Colonic mucosa (tissue), 4 donors: Measurements from ENCODE around the gene CBLIF. TPM values are rescaled to one million over a fixed set of nuclear protein-coding genes. Genes with fewer than 3 reads are reported as not detected.

ENCODE experiments used
- DNase-seq: peaks from one replicate; pipeline ENCODE4 v3.0.0-alpha.2; 2020
- H3K27ac ChIP-seq: fragments of 200-600 bp; one replicate; pipeline ENCODE4 v1.8.0; 2021
- H3K27me3 ChIP-seq: fragments of 200-600 bp; one replicate; pipeline ENCODE4 v1.8.0; 2021
- H3K36me3 ChIP-seq: fragments of 200-600 bp; one replicate; pipeline ENCODE4 v1.8.0; 2021
- H3K4me1 ChIP-seq: fragments of 200-600 bp; one replicate; pipeline ENCODE4 v1.8.0; 2021; ENCODE audit warnings: mild to moderate bottlenecking
- H3K4me3 ChIP-seq: fragments of 200-600 bp; one replicate; pipeline ENCODE4 v1.8.0; 2021
- H3K9ac ChIP-seq, 2 donors: one replicate each; pipeline ENCODE4 v1.7.0; 2013; ENCODE audit warnings: control low read depth in 2 of 2, low read depth in 2 of 2, low read length in 2 of 2
- H3K9me3 ChIP-seq: fragments of 200-600 bp; one replicate; pipeline ENCODE4 v1.8.0; 2021
- CTCF ChIP-seq: fragments of 200-600 bp; IDR thresholded peaks from one replicate; pipeline ENCODE4 v1.8.0; 2022; ENCODE audit warnings: antibody characterized with exemption, mild to moderate bottlenecking
- intact Hi-C: fragments of 100-400 bp; cut with DNase I; formaldehyde crosslinking; loops from one replicate; pipeline ENCODE4 v1.14.1; 2022
- total RNA-seq, 2 donors: library from RNA; stranded (reverse); fragmentation: NEBNext Ultra II Directional in 1 of 2; extraction: Animal tissue kit (Norgen Biotek cat#: 25700) in 1 of 2; gene quantifications; one replicate each; pipeline ENCODE4 v1.2.1, GENCODE V29; 2021
- donor health status: healthy.
- donor health status: DM: no; HTN: no; CAD: no.
- donor health status: DM: no; HTN: no; CAD: no.

Gene CBLIF
- total RNA-seq, 2 donors from 2014 or later = 0.48 TPM; not detected in 1

- no peak for TF ChIP-seq CTCF
- no peak for DNase-seq
- Histone ChIP-seq H3K27ac (no peak within 1 kb of the TSS), H3K9ac (no peak within 1 kb of the TSS), H3K36me3 (no peaks in the 10 kb centered on the region), H3K4me3 (no peak within 1 kb of the TSS), H3K9me3 (no peaks in the 10 kb centered on the region), H3K4me1 (no peaks in the 10 kb centered on the region), H3K27me3 (no peaks in the 10 kb centered on the region)
- intact Hi-C loops = no loop called here
These were observed 33.3 kb upstream of the CBLIF start, which contains the start of gene OOSP3 for GRCh38 chr11:59878575-59878974. OOSP3 (plus strand) TSS chr11:59878782; CDS start chr11:59878809, 27 bp downstream.

DNA sequence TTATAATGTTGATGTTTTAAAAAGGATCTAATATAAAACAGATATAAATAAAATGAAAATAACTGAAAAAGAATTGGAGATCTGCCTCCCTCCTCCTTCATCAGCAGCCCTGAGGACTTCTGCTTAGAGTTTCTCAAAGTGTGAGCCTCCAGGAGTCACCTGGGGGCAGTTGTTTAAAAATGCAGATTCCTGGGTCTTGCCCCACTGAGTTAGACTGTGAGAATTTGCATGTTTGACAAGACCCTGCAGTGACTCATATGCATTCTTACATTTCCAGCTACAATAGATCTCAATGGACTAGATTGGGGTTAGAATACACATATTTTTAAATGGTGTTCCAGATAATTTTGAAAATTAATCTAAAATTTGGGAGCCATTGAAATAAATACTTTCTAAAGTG is 32.5 kb upstream of the CBLIF start:
- no peak for DNase-seq
- Histone ChIP-seq H3K4me1 (no peaks in the 10 kb centered on the region), H3K36me3 (no peaks in the 10 kb centered on the region), H3K27me3 (no peaks in the 10 kb centered on the region), H3K4me3 (no peak overlapping the region), H3K9ac (no peak overlapping the region), H3K27ac (no peak overlapping the region), H3K9me3 (no peaks in the 10 kb centered on the region)
- intact Hi-C loops = no loop called here
- no peak for TF ChIP-seq CTCF

DNA sequence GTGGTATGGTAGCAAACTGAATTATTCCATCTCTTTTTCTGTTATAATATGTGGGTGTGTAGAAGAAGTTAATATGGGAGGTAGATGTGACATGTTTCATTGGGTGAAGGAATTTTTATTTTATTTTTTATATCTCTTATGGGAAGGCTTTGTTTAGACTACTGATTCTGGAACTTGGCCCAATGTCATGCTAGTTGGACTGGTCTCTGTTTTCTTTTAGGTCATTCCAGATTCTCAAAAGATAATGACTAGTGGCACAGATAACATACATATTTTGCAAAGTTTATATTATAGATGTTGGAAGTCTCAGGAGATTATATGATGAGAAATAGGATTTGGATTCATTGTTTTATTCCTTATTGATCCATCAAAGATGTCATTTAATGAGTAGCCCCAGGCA is 32.0 kb upstream of the CBLIF start:
- H3K36me3 ChIP-seq = no peaks in the 10 kb centered on the region
- H3K9ac ChIP-seq = no peak overlapping the region
- DNase-seq = no peak
- H3K4me1 ChIP-seq = no peaks in the 10 kb centered on the region
- no peak for TF ChIP-seq CTCF
- H3K9me3 ChIP-seq = no peaks in the 10 kb centered on the region
- no peak overlapping the region for H3K27ac ChIP-seq
- no peaks in the 10 kb centered on the region for H3K27me3 ChIP-seq
- intact Hi-C loops = no loop called here
- no peak overlapping the region for H3K4me3 ChIP-seq

DNA sequence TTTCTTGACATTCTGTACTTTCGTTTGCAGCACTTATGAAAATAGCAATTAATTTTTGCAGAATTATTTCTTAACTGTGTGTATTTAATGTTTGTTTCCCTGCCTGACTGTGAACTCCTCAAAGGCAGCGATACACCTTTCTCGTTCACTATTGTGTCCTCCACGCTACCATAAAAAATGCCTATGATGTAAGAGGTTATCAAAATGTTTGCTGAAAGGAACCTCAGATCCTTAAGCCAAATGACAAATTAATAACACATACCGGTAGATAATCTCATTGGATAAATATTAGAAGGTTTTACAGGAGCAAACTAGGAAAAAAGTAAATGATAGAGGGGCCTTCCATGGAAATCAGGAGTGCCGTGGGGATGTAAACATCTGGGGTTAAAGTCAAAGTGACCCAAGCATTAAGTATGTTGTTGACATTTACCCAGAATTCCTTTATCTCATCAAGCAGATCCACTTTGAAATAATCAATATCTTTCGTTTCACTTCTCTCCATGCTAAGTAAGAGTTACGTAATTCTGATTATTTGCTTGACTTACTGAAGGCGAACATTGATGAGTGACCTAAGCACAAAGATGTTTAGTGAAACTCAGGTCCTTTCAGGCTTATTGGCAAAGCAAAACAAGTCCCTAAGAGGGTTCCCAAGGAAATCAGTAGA is 30.7 kb upstream of the CBLIF start:
- Histone ChIP-seq H3K27ac (no peak overlapping the region), H3K4me3 (no peak overlapping the region), H3K4me1 (no peaks in the 10 kb centered on the region), H3K9me3 (no peaks in the 10 kb centered on the region), H3K36me3 (no peaks in the 10 kb centered on the region), H3K9ac (no peak overlapping the region), H3K27me3 (no peaks in the 10 kb centered on the region)
- no peak for TF ChIP-seq CTCF
- intact Hi-C loops = no loop called here
- DNase-seq = no peak

- H3K9ac ChIP-seq = no peak overlapping the region
- no peak for TF ChIP-seq CTCF
- DNase-seq = no peak
These were observed 26.8 kb upstream of the CBLIF start for GRCh38 chr11:59872076-59872475.

More at GRCh38 chr11:59872076-59872475, 26.8 kb upstream of the CBLIF start:
- H3K9me3 ChIP-seq = no peaks in the 10 kb centered on the region
- H3K27me3 ChIP-seq = no peaks in the 10 kb centered on the region
- intact Hi-C loops = no loop called here
- H3K4me3 ChIP-seq = no peak overlapping the region
- H3K27ac ChIP-seq = no peak overlapping the region
- H3K4me1 ChIP-seq = no peaks in the 10 kb centered on the region
- H3K36me3 ChIP-seq = no peaks in the 10 kb centered on the region
